ENCODE data around the gene RAPGEF2.
"Not testable (repeated sequence)": the region's sequence is repeated elsewhere in the genome, so short reads cannot be mapped to it uniquely, and the experiment has no call there.

DNA sequence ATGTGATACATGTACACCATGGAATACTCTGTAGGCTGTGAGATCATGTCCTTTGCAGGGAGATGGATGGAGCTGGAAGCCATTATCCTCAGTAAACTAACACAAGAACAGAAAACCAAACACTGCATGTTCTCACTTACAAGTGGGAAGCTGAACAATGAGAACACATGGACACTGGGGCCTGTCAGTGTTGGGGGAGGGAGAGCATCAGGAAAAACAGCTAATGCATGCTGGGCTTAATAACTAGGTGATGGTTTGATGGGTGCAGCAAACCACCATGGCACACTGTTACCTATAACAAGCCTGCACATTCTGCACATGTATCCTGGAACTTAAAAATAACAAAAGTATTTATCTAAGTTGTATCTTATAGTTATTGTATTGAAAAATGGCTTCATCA, 13.8 kb downstream of the RAPGEF2 start:
- TF ChIP-seq, protein P1, sequence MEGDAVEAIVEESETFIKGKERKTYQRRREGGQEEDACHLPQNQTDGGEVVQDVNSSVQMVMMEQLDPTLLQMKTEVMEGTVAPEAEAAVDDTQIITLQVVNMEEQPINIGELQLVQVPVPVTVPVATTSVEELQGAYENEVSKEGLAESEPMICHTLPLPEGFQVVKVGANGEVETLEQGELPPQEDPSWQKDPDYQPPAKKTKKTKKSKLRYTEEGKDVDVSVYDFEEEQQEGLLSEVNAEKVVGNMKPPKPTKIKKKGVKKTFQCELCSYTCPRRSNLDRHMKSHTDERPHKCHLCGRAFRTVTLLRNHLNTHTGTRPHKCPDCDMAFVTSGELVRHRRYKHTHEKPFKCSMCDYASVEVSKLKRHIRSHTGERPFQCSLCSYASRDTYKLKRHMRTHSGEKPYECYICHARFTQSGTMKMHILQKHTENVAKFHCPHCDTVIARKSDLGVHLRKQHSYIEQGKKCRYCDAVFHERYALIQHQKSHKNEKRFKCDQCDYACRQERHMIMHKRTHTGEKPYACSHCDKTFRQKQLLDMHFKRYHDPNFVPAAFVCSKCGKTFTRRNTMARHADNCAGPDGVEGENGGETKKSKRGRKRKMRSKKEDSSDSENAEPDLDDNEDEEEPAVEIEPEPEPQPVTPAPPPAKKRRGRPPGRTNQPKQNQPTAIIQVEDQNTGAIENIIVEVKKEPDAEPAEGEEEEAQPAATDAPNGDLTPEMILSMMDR (IDR thresholded peaks at IDR 0.05), result not testable (repeated sequence)
- not testable (repeated sequence) for TF ChIP-seq POLR2A (IDR thresholded peaks at IDR 0.05)
